ENCODE results near the gene GM2A.

DNA sequence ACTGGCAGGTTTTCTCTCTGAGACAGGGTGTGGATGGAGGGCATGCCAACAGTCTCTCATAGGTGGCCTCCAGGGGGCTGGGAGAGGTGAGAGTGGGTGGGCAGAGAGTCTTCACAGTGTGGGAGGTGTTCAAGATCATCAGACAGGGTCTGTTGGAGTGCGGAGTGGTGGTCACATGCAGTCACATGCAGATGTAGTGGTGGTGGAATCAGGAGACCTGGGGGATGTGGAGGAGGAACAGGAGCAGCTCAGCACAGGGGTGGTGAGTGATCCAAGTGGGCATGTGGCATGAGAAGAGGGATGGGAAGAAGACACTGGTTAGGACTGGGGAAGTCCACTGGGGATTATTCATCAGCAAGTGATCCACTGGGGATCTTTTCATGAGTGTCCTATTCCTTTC lies 5.8 kb downstream of the GM2A start:
- no peak for TF ChIP-seq HDAC2 (CRISPR knock-in tag; IDR thresholded peaks at IDR 0.05)
- no peak for TF ChIP-seq MLLT10 (CRISPR knock-in tag; IDR thresholded peaks at IDR 0.05)
- TF ChIP-seq, protein P1, sequence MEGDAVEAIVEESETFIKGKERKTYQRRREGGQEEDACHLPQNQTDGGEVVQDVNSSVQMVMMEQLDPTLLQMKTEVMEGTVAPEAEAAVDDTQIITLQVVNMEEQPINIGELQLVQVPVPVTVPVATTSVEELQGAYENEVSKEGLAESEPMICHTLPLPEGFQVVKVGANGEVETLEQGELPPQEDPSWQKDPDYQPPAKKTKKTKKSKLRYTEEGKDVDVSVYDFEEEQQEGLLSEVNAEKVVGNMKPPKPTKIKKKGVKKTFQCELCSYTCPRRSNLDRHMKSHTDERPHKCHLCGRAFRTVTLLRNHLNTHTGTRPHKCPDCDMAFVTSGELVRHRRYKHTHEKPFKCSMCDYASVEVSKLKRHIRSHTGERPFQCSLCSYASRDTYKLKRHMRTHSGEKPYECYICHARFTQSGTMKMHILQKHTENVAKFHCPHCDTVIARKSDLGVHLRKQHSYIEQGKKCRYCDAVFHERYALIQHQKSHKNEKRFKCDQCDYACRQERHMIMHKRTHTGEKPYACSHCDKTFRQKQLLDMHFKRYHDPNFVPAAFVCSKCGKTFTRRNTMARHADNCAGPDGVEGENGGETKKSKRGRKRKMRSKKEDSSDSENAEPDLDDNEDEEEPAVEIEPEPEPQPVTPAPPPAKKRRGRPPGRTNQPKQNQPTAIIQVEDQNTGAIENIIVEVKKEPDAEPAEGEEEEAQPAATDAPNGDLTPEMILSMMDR (CRISPR knock-in tag; IDR thresholded peaks at IDR 0.05) = no peak
- TF ChIP-seq, protein P2, sequence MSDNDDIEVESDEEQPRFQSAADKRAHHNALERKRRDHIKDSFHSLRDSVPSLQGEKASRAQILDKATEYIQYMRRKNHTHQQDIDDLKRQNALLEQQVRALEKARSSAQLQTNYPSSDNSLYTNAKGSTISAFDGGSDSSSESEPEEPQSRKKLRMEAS (IDR thresholded peaks at IDR 0.05) = no peak
- TF ChIP-seq CEBPG (CRISPR knock-in tag; IDR thresholded peaks at IDR 0.05) = no peak
- TF ChIP-seq, protein P3, sequence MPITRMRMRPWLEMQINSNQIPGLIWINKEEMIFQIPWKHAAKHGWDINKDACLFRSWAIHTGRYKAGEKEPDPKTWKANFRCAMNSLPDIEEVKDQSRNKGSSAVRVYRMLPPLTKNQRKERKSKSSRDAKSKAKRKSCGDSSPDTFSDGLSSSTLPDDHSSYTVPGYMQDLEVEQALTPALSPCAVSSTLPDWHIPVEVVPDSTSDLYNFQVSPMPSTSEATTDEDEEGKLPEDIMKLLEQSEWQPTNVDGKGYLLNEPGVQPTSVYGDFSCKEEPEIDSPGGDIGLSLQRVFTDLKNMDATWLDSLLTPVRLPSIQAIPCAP (CRISPR knock-in tag; IDR thresholded peaks at IDR 0.05; ENCODE audit: low read depth) = no peak
- no peak for TF ChIP-seq MTA1 (CRISPR knock-in tag; IDR thresholded peaks at IDR 0.05; ENCODE audit: borderline replicate concordance)
- no peak for TF ChIP-seq ZNF230 (CRISPR knock-in tag; IDR thresholded peaks at IDR 0.05)
